Endothelial cell of umbilical vein (primary cell): ENCODE results near the gene ACADVL. TPM values are rescaled to one million over a fixed set of nuclear protein-coding genes. Genes with fewer than 3 reads are reported as not detected.

Source experiments
- BruUV-seq: library from RNA; stranded (reverse); fragments of 400-500 nt; replicated peaks from 2 replicates; lab custom pipeline; 2021; lab: Mats Ljungman, UMichigan
- CTCF ChIA-PET: fragments of 300-600, 350-600 bp; sonication (Branson Sonifier 250); formaldehyde crosslinking; loops from one replicate; lab custom pipeline; 2021; ENCODE audit warnings: antibody characterized with exemption, inconsistent platforms; lab: Charles Lee
- POLR2A ChIA-PET: fragments of 300-600, 350-600 bp; sonication (Branson Sonifier 250); formaldehyde crosslinking; loops from one replicate; lab custom pipeline; 2021; ENCODE audit warnings: antibody characterized with exemption, inconsistent platforms; lab: Charles Lee
- DNase-seq: peaks from one replicate; pipeline ENCODE4 v3.0.0-alpha.2; 2011; ENCODE audit warnings: low read depth, low spot score
- FAIRE-seq: peaks from 2 replicates; lab custom pipeline; 2011; peaks lifted over from hg19 to GRCh38; lab: Jason Lieb, UNC
- H2AFZ ChIP-seq: 2 replicates; pipeline ENCODE4 v1.6.0; 2012; ENCODE audit warnings: low read depth, low read length, control low read depth, inconsistent platforms
- H3K27ac ChIP-seq: 2 replicates; pipeline ENCODE4 v1.5.1; 2011; ENCODE audit warnings: low read depth, mild to moderate bottlenecking, control low read depth, low read length, moderate library complexity; ENCODE audit not compliant: insufficient read depth
- H3K27me3 ChIP-seq, 2 experiments: 2 replicates each; pipeline versions ENCODE4 v1.6.0 to v1.6.1; 2011; ENCODE audit warnings: low read length in 2 of 2, mixed read lengths in 1 of 2; ENCODE audit not compliant: control insufficient read depth in 2 of 2, insufficient read depth in 2 of 2
- H3K36me3 ChIP-seq, 2 experiments: 2 replicates in 1 of 2; 3 replicates in 1 of 2; pipeline ENCODE4 v1.5.1; 2011; ENCODE audit warnings: low read length in 2 of 2, mild to moderate bottlenecking in 1 of 2, moderate library complexity in 1 of 2; ENCODE audit not compliant: control insufficient read depth in 2 of 2, insufficient read depth in 2 of 2; ENCODE audit errors: extremely low read depth in 1 of 2
- H3K4me1 ChIP-seq: 3 replicates; pipeline ENCODE4 v1.5.1; 2011; ENCODE audit warnings: mild to moderate bottlenecking, low read length; ENCODE audit not compliant: control insufficient read depth, insufficient read depth; ENCODE audit errors: extremely low read depth
- H3K4me2 ChIP-seq: 2 replicates; pipeline ENCODE4 v1.6.1; 2011; ENCODE audit warnings: low read length, control low read depth, mixed read lengths; ENCODE audit not compliant: insufficient read depth
- H3K4me3 ChIP-seq, 3 experiments: fragments of 200-600 bp in 1 of 3; sonication (generic), shearing (Covaris generic) in 1 of 3; replicated peaks in 1 of 3; 2 replicates each; pipeline ENCODE4 v1.5.1; 2011 to 2016; ENCODE audit warnings: control low read depth in 3 of 3, low read length in 3 of 3, mild to moderate bottlenecking in 2 of 3, inconsistent platforms in 1 of 3, low read depth in 1 of 3, moderate library complexity in 1 of 3; ENCODE audit not compliant: insufficient read depth in 1 of 3
- H3K79me2 ChIP-seq: 2 replicates; pipeline ENCODE4 v1.6.0; 2012; ENCODE audit warnings: low read length, inconsistent platforms; ENCODE audit not compliant: control insufficient read depth, insufficient read depth
- H3K9ac ChIP-seq: replicated peaks from 2 replicates; pipeline ENCODE3; 2011; ENCODE audit warnings: low read length, control low read depth; ENCODE audit not compliant: insufficient read depth; ENCODE audit errors: extremely low read depth
- H3K9me1 ChIP-seq: replicated peaks from 3 replicates; pipeline ENCODE4 v1.6.0; 2011; ENCODE audit warnings: mild to moderate bottlenecking, low read length; ENCODE audit not compliant: control insufficient read depth, insufficient read depth; ENCODE audit errors: extremely low read depth
- H3K9me3 ChIP-seq: replicated peaks from 2 replicates; pipeline ENCODE4 v1.5.1; 2012; ENCODE audit warnings: low read length, inconsistent platforms; ENCODE audit not compliant: control insufficient read depth, insufficient read depth
- H4K20me1 ChIP-seq: replicated peaks from 2 replicates; pipeline ENCODE3; 2011; ENCODE audit warnings: mild to moderate bottlenecking, low read length; ENCODE audit not compliant: control insufficient read depth, insufficient read depth; ENCODE audit errors: extremely low read depth
- EZH2 ChIP-seq: IDR thresholded peaks from 2 replicates; pipeline ENCODE4 v1.6.1; 2012; ENCODE audit warnings: borderline replicate concordance, low read depth, mild to moderate bottlenecking, moderate library complexity, low read length, inconsistent platforms; ENCODE audit not compliant: severe bottlenecking
- FOS ChIP-seq: IDR thresholded peaks from 2 replicates; pipeline ENCODE4 v1.6.1; 2011; ENCODE audit warnings: mild to moderate bottlenecking, low read length, moderate library complexity, borderline replicate concordance; ENCODE audit not compliant: insufficient read depth
- GATA2 ChIP-seq: IDR thresholded peaks from 2 replicates; pipeline ENCODE4 v1.7.0; 2011; ENCODE audit warnings: low read depth, mild to moderate bottlenecking, moderate library complexity, mixed read lengths, low read length; ENCODE audit not compliant: insufficient read length, insufficient read depth
- JUN ChIP-seq: IDR thresholded peaks from 2 replicates; pipeline ENCODE4 v1.6.1; 2011; ENCODE audit warnings: borderline replicate concordance, low read depth; ENCODE audit not compliant: insufficient read length, insufficient read depth
- MYC ChIP-seq: IDR thresholded peaks from one replicate; pipeline ENCODE4 v1.6.1; 2011; ENCODE audit warnings: mild to moderate bottlenecking, low read depth, low read length
- POLR2A ChIP-seq: IDR thresholded peaks from 2 replicates; pipeline ENCODE4 v1.6.1; 2012; ENCODE audit warnings: low read depth, mild to moderate bottlenecking, control low read depth, low read length
- POLR2AphosphoS5 ChIP-seq: IDR thresholded peaks from 2 replicates; pipeline ENCODE4 v1.6.1; 2012; ENCODE audit warnings: low read depth, mild to moderate bottlenecking, control low read depth, low read length, moderate library complexity; ENCODE audit not compliant: insufficient read depth
- dilution Hi-C: fragments of 300-500 bp; cut with MboI; formaldehyde crosslinking; loops from one replicate; pipeline ENCODE4 v1.15.0; 2019; ENCODE audit warnings: low sequenced_read_pairs; ENCODE audit not compliant: extremely low pct_ligation_motif_present
- intact Hi-C: fragments of 100-400 bp; cut with micrococcal nuclease; formaldehyde crosslinking; loops from one replicate; pipeline ENCODE4 v1.10.0; 2022
- polyA plus RNA-seq, 4 experiments: library from polyadenylated mRNA; depleted of rRNA in 3 of 4; stranded (reverse) in 3 of 4; unstranded in 1 of 4; fragments of >200 nt; gene quantifications; 2 replicates each; pipeline versions ENCODE4 v1.2.1 to v1.2.3, GENCODE V29; 2011 to 2012; ENCODE audit warnings: missing spikeins in 1 of 4
- total RNA-seq: library from RNA; stranded (reverse); gene quantifications from 2 replicates; pipeline ENCODE4 v1.2.3, GENCODE V29; 2021
- TF ChIP-seq, protein P1 (sequence below), 2 donors: IDR thresholded peaks; 1 replicate in 1 of 2; 2 replicates in 1 of 2; pipeline ENCODE4 v1.5.1; 2011; ENCODE audit warnings: low read length in 2 of 2, mild to moderate bottlenecking in 2 of 2, moderate library complexity in 2 of 2, control low read depth in 1 of 2, inconsistent platforms in 1 of 2, low read depth in 1 of 2; ENCODE audit not compliant: insufficient read depth in 1 of 2; ENCODE audit errors: extremely low read depth in 1 of 2

ACADVL gene
- total and polyA plus RNA-seq, 2 donors (not counting 3 experiments of a cell fraction or from before 2014, with no cell fraction given) = 308 to 376 TPM

- Histone ChIP-seq H3K4me3 (peak overlapping the region; percentile 19 to 35 (median 22)), H4K20me1 (no peaks in the 10 kb centered on the region), H3K9me3 (no peaks in the 10 kb centered on the region), H3K27me3 (no peaks in the 10 kb centered on the region), H3K27ac (no peak overlapping the region), H3K9me1 (no peaks in the 10 kb centered on the region), H3K4me1 (peaks cover 26% of the 10 kb centered on the region), H2AFZ (peak overlapping the region; percentile 52), H3K79me2 (no peaks in the 10 kb centered on the region), H3K9ac (peak overlapping the region; percentile 29), H3K4me2 (peak overlapping the region; percentile 31), H3K36me3 (peaks cover under 1 to 12% of the 10 kb centered on the region in 2 experiments)
- TF ChIP-seq, protein P1, sequence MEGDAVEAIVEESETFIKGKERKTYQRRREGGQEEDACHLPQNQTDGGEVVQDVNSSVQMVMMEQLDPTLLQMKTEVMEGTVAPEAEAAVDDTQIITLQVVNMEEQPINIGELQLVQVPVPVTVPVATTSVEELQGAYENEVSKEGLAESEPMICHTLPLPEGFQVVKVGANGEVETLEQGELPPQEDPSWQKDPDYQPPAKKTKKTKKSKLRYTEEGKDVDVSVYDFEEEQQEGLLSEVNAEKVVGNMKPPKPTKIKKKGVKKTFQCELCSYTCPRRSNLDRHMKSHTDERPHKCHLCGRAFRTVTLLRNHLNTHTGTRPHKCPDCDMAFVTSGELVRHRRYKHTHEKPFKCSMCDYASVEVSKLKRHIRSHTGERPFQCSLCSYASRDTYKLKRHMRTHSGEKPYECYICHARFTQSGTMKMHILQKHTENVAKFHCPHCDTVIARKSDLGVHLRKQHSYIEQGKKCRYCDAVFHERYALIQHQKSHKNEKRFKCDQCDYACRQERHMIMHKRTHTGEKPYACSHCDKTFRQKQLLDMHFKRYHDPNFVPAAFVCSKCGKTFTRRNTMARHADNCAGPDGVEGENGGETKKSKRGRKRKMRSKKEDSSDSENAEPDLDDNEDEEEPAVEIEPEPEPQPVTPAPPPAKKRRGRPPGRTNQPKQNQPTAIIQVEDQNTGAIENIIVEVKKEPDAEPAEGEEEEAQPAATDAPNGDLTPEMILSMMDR (IDR thresholded peaks at IDR 0.05; ENCODE audit: extremely low read depth in 1 of 2, insufficient read depth in 1 of 2, low read depth in 1 of 2, low read length in 2 of 2) = no peak
- TF ChIP-seq EZH2 = no peak
- no peak for TF ChIP-seq MYC
- no peak for TF ChIP-seq POLR2A
- no peak for TF ChIP-seq JUN
- TF ChIP-seq POLR2AphosphoS5 = no peak
- no peak for TF ChIP-seq GATA2
- TF ChIP-seq FOS = no peak
- intact Hi-C loops (loop anchor here (1.0 to 2.0 kb wide), 2 partner anchors 9 to 41 kb away; partner anchors contain the start of gene ELP5), dilution Hi-C loops (no loop called here)
- no TSS peak for BruUV-seq
- ChIA-PET CTCF (interaction anchor here (1.1 kb wide), 1 partner anchor 36 kb away, joined by 3 read pairs; no protein-coding TSS in a partner anchor), POLR2A (no interaction called here)
- FAIRE-seq (no peak), DNase-seq (no peak)
These were observed 41.8 kb downstream of the ACADVL start for GRCh38 chr17:7261379-7262191.
